Body of pancreas (tissue), 4 donors: ENCODE results near the gene ST3GAL6. TPM values are rescaled to one million over a fixed set of nuclear protein-coding genes. Genes with fewer than 3 reads are reported as not detected.

Source experiments
- ATAC-seq: fragments of 150-250 bp; one replicate; pipeline ENCODE4 v1.9.1; 2016
- DNase-seq, 4 donors: peaks; one replicate each; pipeline ENCODE4 v3.0.0-alpha.2; 2019
- H3K27ac ChIP-seq, 4 donors: fragments of 200-600 bp; sonication (generic); 1 replicate in 3 of 4; 2 replicates in 1 of 4; pipeline versions ENCODE4 v1.5.1 to v1.6.1; 2016 to 2019; ENCODE audit warnings: mild to moderate bottlenecking in 1 of 4, mixed read lengths in 1 of 4, moderate library complexity in 1 of 4
- H3K27me3 ChIP-seq, 2 donors: fragments of 200-600 bp; sonication (generic); one replicate each; pipeline ENCODE4 v1.6.0; 2016; ENCODE audit warnings: mild to moderate bottlenecking in 1 of 2
- H3K36me3 ChIP-seq, 2 donors: fragments of 200-600 bp; sonication (generic); replicated peaks in 1 of 2; 2 replicates each; pipeline ENCODE4 v1.5.1; 2016; ENCODE audit warnings: low read depth in 2 of 2; ENCODE audit not compliant: insufficient read depth in 1 of 2
- H3K4me1 ChIP-seq: fragments of 200-600 bp; sonication (generic); one replicate; pipeline ENCODE4 v1.6.0; 2016
- H3K4me3 ChIP-seq, 2 donors: fragments of 200-600 bp; sonication (generic); 1 replicate in 1 of 2; 2 replicates in 1 of 2; pipeline ENCODE4 v1.5.1; 2016 to 2019
- H3K9me3 ChIP-seq, 3 donors: fragments of 200-600 bp; sonication (generic); 1 replicate in 2 of 3; 2 replicates in 1 of 3; pipeline ENCODE4 v1.5.1; 2016
- POLR2A ChIP-seq, 3 donors: fragments of 450-650 bp; IDR thresholded peaks; one replicate each; pipeline ENCODE4 v1.6.1; 2016; ENCODE audit warnings: antibody characterized with exemption in 3 of 3, mild to moderate bottlenecking in 2 of 3
- WGBS, 2 donors: methylation state at CpG; one replicate each; pipeline ENCODE4 v1.1.5; 2017; 5-methylcytosine and 5-hydroxymethylcytosine counted together
- intact Hi-C: fragments of 100-400 bp; cut with DNase I; formaldehyde crosslinking; loops from one replicate; pipeline ENCODE4 v1.15.1; 2023
- total RNA-seq, 2 donors: library from RNA; depleted of rRNA; stranded (reverse); fragments of >200 nt; gene quantifications; one replicate each; pipeline ENCODE4 v1.1.0, GENCODE V29; 2016
- TF ChIP-seq, protein P1 (sequence below), 7 experiments: fragments of 450-650 bp in 4 of 7; fragments of 200-600 bp in 3 of 7; sonication (generic) in 3 of 7; IDR thresholded peaks; one replicate each; pipeline ENCODE4 v1.5.1; 2016 to 2019; ENCODE audit warnings: antibody characterized with exemption in 7 of 7

Gene ST3GAL6
- total RNA-seq, 2 donors from 2014 or later: 8.0 to 35.3 TPM

DNA sequence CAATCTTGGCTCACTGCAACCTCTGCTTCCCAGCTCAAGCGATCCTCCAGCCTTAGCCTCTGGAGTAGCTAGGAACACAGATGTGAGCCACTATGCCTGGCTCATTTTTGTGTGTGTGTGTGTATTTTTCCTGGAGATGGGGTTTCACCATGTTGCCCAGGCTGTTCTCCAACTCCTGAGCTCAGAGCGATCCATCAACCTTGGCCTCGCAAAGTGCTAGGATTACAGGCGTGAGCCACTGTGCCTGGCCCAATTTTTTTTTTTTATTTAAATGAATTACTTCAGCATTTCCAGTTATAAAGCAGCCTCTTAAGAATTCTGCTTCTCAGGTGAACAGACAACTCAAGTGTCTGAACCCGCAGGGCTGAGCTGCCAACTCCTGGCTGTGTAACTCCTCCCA lies 20.1 kb upstream of the ST3GAL6 start:
- H3K4me3 ChIP-seq: no peak overlapping the region

GRCh38 chr3:98744283-98744682 lies 18.9 kb upstream of the ST3GAL6 start:
- intact Hi-C loops: no loop called here
- Histone ChIP-seq H3K36me3 (no peaks in the 10 kb centered on the region), H3K27me3 (no peaks in the 10 kb centered on the region), H3K4me3 (no peak overlapping the region), H3K9me3 (no peaks in the 10 kb centered on the region), H3K27ac (no peak overlapping the region), H3K4me1 (no peaks in the 10 kb centered on the region)
- ATAC-seq (no peak), DNase-seq (no peak)
- TF ChIP-seq POLR2A (IDR thresholded peaks at IDR 0.05): no peak
- TF ChIP-seq, protein P1, sequence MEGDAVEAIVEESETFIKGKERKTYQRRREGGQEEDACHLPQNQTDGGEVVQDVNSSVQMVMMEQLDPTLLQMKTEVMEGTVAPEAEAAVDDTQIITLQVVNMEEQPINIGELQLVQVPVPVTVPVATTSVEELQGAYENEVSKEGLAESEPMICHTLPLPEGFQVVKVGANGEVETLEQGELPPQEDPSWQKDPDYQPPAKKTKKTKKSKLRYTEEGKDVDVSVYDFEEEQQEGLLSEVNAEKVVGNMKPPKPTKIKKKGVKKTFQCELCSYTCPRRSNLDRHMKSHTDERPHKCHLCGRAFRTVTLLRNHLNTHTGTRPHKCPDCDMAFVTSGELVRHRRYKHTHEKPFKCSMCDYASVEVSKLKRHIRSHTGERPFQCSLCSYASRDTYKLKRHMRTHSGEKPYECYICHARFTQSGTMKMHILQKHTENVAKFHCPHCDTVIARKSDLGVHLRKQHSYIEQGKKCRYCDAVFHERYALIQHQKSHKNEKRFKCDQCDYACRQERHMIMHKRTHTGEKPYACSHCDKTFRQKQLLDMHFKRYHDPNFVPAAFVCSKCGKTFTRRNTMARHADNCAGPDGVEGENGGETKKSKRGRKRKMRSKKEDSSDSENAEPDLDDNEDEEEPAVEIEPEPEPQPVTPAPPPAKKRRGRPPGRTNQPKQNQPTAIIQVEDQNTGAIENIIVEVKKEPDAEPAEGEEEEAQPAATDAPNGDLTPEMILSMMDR (IDR thresholded peaks at IDR 0.05): no peak

More for the DNA sequence above, 20.1 kb upstream of the ST3GAL6 start:
- TF ChIP-seq POLR2A (IDR thresholded peaks at IDR 0.05): no peak
- TF ChIP-seq, protein P1 (IDR thresholded peaks at IDR 0.05): no peak
- H3K27ac ChIP-seq: no peak overlapping the region
- DNase-seq (no peak), ATAC-seq (no peak)
- H3K36me3 ChIP-seq: no peaks in the 10 kb centered on the region
- intact Hi-C loops: no loop called here
- H3K4me1 ChIP-seq: no peaks in the 10 kb centered on the region
- H3K9me3 ChIP-seq: no peaks in the 10 kb centered on the region
- WGBS, 2 donors: 71 to 92% methylated on average over 5 of the region's 5 CpGs
- H3K27me3 ChIP-seq: no peaks in the 10 kb centered on the region

DNA sequence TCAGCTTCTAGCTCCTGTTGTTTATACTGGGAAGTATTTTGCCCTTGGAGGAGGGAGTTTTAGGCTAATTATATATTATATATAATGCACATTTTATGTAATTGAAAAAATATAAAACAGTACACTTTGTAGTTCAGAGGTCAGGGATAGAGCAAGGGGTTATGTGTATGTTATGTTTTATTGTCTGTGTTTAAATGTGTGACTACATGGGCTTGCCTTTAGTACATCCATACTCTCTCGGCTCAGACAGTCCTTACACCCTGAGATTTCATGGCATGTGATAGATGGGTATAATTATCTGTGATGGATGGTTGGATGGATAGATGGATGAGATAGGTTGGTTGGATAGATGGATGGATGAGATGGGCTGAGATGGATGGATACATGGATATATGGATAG lies 17.4 kb upstream of the ST3GAL6 start:
- WGBS, 2 donors: 76 to 80% methylated on average over 1 of the region's 1 CpG
- TF ChIP-seq POLR2A (IDR thresholded peaks at IDR 0.05): no peak
- TF ChIP-seq, protein P1 (IDR thresholded peaks at IDR 0.05): no peak
- intact Hi-C loops: no loop called here
- Histone ChIP-seq H3K27ac (no peak overlapping the region), H3K4me3 (no peak overlapping the region), H3K27me3 (no peaks in the 10 kb centered on the region), H3K4me1 (peaks cover 6% of the 10 kb centered on the region), H3K36me3 (no peaks in the 10 kb centered on the region), H3K9me3 (no peaks in the 10 kb centered on the region)
- ATAC-seq: no peak
- no peak for DNase-seq

GRCh38 chr3:98746122-98746521 lies 17.0 kb upstream of the ST3GAL6 start:
- no peak for DNase-seq
- H3K4me1 ChIP-seq: peaks cover 6% of the 10 kb centered on the region
- 72 to 81% methylated on average over 4 of the region's 4 CpGs for WGBS, 2 donors
- H3K4me3 ChIP-seq: no peak overlapping the region
- TF ChIP-seq POLR2A (IDR thresholded peaks at IDR 0.05): no peak
- TF ChIP-seq, protein P1 (IDR thresholded peaks at IDR 0.05): no peak
- ATAC-seq: no peak
- no peaks in the 10 kb centered on the region for H3K27me3 ChIP-seq
- intact Hi-C loops: no loop called here
- no peaks in the 10 kb centered on the region for H3K9me3 ChIP-seq
- no peak overlapping the region for H3K27ac ChIP-seq
- no peaks in the 10 kb centered on the region for H3K36me3 ChIP-seq

DNA sequence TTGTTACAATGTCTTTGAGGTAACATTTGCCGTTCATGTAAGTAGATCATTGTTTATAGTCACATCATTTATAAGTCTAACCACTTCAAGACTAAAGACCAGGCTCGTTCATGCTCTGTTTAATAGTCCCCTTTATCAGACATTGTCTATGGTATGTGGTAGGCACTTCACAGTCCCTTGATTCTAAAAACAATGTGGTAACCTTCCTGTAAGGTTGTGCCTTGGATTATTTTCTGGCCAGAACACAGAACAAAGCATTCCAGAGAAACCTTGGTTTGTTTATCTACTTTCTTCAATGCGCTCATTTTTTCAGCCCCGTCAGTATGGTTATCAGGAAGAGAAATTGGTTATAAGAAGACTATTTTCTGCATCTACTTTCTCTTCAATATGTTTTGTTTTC lies 16.3 kb upstream of the ST3GAL6 start:
- 55% methylated on average over 4 of the region's 4 CpGs for WGBS, 2 donors
- no peak for DNase-seq
- Histone ChIP-seq H3K27me3 (no peaks in the 10 kb centered on the region), H3K36me3 (no peaks in the 10 kb centered on the region), H3K4me1 (peaks cover 6% of the 10 kb centered on the region), H3K27ac (peak overlapping the region in 1 of 4 donors; percentile 43), H3K9me3 (no peaks in the 10 kb centered on the region), H3K4me3 (no peak overlapping the region)
- intact Hi-C loops: no loop called here
- no peak for ATAC-seq
- TF ChIP-seq, protein P1 (IDR thresholded peaks at IDR 0.05): no peak
- no peak for TF ChIP-seq POLR2A (IDR thresholded peaks at IDR 0.05)
